ENCODE results near the gene LGR5. TPM values are rescaled to one million over a fixed set of nuclear protein-coding genes. Genes with fewer than 3 reads are reported as not detected.

Gene LGR5
- total and polyA plus RNA-seq, 2 of the 8 experiments (the other 6 are each of a cell fraction or from before 2014, with no cell fraction given) = 0.08 to 0.19 TPM

DNA sequence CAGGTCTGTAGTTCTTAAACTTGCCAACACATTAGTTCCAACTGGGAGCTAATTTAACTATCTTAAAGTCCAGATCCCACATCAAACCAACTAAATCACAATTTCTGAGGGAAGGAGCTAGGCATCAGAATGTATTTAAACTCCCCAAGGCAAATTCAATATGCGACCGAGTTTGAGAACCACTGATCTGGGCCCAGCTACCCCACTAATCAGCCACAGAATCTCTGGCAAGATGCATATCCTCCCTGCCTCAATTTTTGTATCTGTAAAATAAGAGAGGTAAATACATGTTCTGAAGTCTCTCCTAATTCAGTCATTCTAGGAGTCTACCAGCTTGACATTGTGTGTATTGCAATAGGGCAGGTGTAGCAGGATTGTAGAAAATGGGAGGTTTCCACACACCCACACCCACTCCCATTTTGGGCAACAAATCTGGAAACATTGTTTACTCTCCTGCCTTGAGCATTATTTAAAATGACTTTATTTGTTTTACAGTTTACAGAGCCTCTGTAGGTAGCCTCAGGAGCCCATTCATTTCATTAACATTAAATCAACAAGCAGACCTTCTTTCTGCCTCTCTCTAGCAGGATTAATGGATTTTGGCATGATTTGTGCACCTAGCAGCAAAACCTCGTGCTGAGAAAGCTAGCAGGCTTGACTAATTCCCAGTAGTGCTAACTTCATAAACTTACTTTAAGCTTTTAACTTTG is 15.6 kb downstream of the LGR5 start:
- Histone ChIP-seq H3K4me3 (ENCODE audit: extremely low read depth in 1 of 4, insufficient read depth in 2 of 4, low read depth in 3 of 4, low read length in 4 of 4) (no peak overlapping the region), H2AK5ac (ENCODE audit: low read depth, low read length) (no peak overlapping the region), H2BK5ac (ENCODE audit: low read depth, low read length) (no peak overlapping the region), H4K20me1 (replicated peaks in 1 of 2; ENCODE audit: control insufficient read depth in 1 of 2, insufficient read depth in 2 of 2, low read length in 2 of 2) (no peaks in the 10 kb centered on the region), H3K4me2 (ENCODE audit: insufficient read depth in 1 of 2, low read depth in 2 of 2, low read length in 2 of 2) (no peak overlapping the region), H4K91ac (replicated peaks; ENCODE audit: insufficient read length, low read length) (no peak overlapping the region), H3K4ac (replicated peaks; ENCODE audit: insufficient read length, low read depth, low read length) (no peak overlapping the region), H3K27ac (ENCODE audit: low read depth, low read length) (no peak overlapping the region), H3K36me3 (ENCODE audit: control insufficient read depth in 2 of 4, insufficient read depth in 4 of 4, low read length in 3 of 4) (no peaks in the 10 kb centered on the region), H2BK12ac (ENCODE audit: low read depth, low read length) (no peak overlapping the region), H3K79me1 (ENCODE audit: low read depth, low read length) (no peaks in the 10 kb centered on the region), H4K5ac (ENCODE audit: insufficient read length, low read depth, low read length) (no peak overlapping the region), H2AFZ (ENCODE audit: low read length) (no peak overlapping the region), H3K14ac (ENCODE audit: insufficient read length) (no peak overlapping the region), H3K23me2 (ENCODE audit: low read depth, low read length) (no peaks in the 10 kb centered on the region; the same call in 1 of the 2 replicates), H3K18ac (ENCODE audit: extremely low read depth, low read length) (no peak overlapping the region), H2BK120ac (replicated peaks; ENCODE audit: low read depth, low read length) (no peak overlapping the region), H3K23ac (ENCODE audit: insufficient read length) (no peak overlapping the region), H2BK20ac (ENCODE audit: low read length) (no peak overlapping the region), H3K27me3 (replicated peaks in 1 of 4; ENCODE audit: control insufficient read depth in 3 of 4, extremely low read depth in 1 of 4, insufficient read depth in 3 of 4, low read length in 3 of 4) (no peaks in the 10 kb centered on the region), H3K9ac (replicated peaks in 1 of 4; ENCODE audit: extremely low read depth in 1 of 4, low read depth in 3 of 4, low read length in 3 of 4) (no peak overlapping the region), H3K4me1 (replicated peaks in 1 of 4; ENCODE audit: control insufficient read depth in 3 of 4, insufficient read depth in 4 of 4, low read length in 3 of 4) (peaks cover 0 to 5% (median 2%) of the 10 kb centered on the region in 4 experiments; a peak in 2 of 7 replicates), H4K8ac (ENCODE audit: extremely low read depth, insufficient read depth, low read length) (no peak overlapping the region), H2BK15ac (ENCODE audit: low read length) (no peak overlapping the region), H3K79me2 (ENCODE audit: control insufficient read depth in 1 of 2, insufficient read depth in 2 of 2, low read length in 2 of 2) (no peaks in the 10 kb centered on the region), H3K9me3 (ENCODE audit: insufficient read depth in 2 of 2, low read depth in 1 of 2, low read length in 1 of 2) (no peaks in the 10 kb centered on the region), H3K56ac (replicated peaks; ENCODE audit: insufficient read length, low read depth, low read length) (no peak overlapping the region)
- FAIRE-seq (no peak), DNase-seq (ENCODE audit: low read depth in 1 of 2, low spot score in 2 of 2) (no peak)
- WGBS, 2 experiments (ENCODE audit: extremely low coverage in 1 of 2, insufficient coverage in 1 of 2, insufficient read length in 1 of 2, insufficient replicate concordance in 2 of 2, low coverage in 1 of 2, low lambda C conversion rate in 2 of 2, missing lambda C conversion rate in 1 of 2) = 86% methylated on average over 3 of the region's 3 CpGs; no CpG with 5 or more reads in 1 of the 2 experiments
- ChIA-PET POLR2A (ENCODE audit: partially characterized antibody) (no interaction called here), CTCF (ENCODE audit: partially characterized antibody) (interaction anchor here (0.8 to 1.9 kb wide), 4 partner anchors 8 to 66 kb away, joined by 3 to 4 read pairs (median 4); no protein-coding TSS in a partner anchor)
- TF ChIP-seq ASH2L (IDR thresholded peaks at IDR 0.05; ENCODE audit: low read length) (no peak), CHD1 (IDR thresholded peaks at IDR 0.05; ENCODE audit: low read depth, low read length) (no peak), JUN (IDR thresholded peaks at IDR 0.05; ENCODE audit: low read depth, low read length) (no peak), POLR2AphosphoS5 (IDR thresholded peaks at IDR 0.05; ENCODE audit: low read depth, low read length) (no peak)
